ENCODE data around the gene TMEM95.
"Not testable (repeated sequence)": the region's sequence is repeated elsewhere in the genome, so short reads cannot be mapped to it uniquely, and the experiment has no call there.

The TMEM95 gene

GRCh38 chr17:7323731-7324437 is 31.1 kb upstream of the TMEM95 start:
- peak in 1 of 3 donors; percentile 51 for DNase-seq (ENCODE audit: low read depth in 3 of 3)

- no peak for DNase-seq (ENCODE audit: low read depth in 3 of 3)
These were observed 30.5 kb upstream of the TMEM95 start for GRCh38 chr17:7324438-7324779.

- DNase-seq (ENCODE audit: low read depth in 3 of 3): no peak
These were observed 29.9 kb upstream of the TMEM95 start for GRCh38 chr17:7325031-7325528.

- DNase-seq (ENCODE audit: low read depth in 3 of 3): no peak
These were observed 28.8 kb upstream of the TMEM95 start for GRCh38 chr17:7326186-7326585.

- DNase-seq (ENCODE audit: low read depth in 3 of 3): no peak
These were observed 27.9 kb upstream of the TMEM95 start for GRCh38 chr17:7327056-7327455.

GRCh38 chr17:7327501-7327900 is 27.5 kb upstream of the TMEM95 start:
- DNase-seq (ENCODE audit: low read depth in 3 of 3): no peak

GRCh38 chr17:7328009-7328408 is 26.9 kb upstream of the TMEM95 start:
- DNase-seq (ENCODE audit: low read depth in 3 of 3): no peak

- DNase-seq (ENCODE audit: low read depth in 3 of 3): no peak
These were observed 26.0 kb upstream of the TMEM95 start, which contains the start of gene NEURL4 for GRCh38 chr17:7328840-7329373. NEURL4 (minus strand) TSS chr17:7329335; CDS start chr17:7329312, 23 bp downstream.

GRCh38 chr17:7329374-7329996 is 25.5 kb upstream of the TMEM95 start:
- DNase-seq (ENCODE audit: low read depth in 3 of 3): peak; percentile 91 to 95 (median 92)

- DNase-seq (ENCODE audit: low read depth in 3 of 3): peak in 2 of 3 donors; percentile 59 to 79
These were observed 24.8 kb upstream of the TMEM95 start for GRCh38 chr17:7329997-7330637.

- DNase-seq (ENCODE audit: low read depth in 3 of 3): no peak
These were observed 24.3 kb upstream of the TMEM95 start for GRCh38 chr17:7330638-7331015.

- no peak for DNase-seq (ENCODE audit: low read depth in 3 of 3)
These were observed 22.8 kb upstream of the TMEM95 start for GRCh38 chr17:7332111-7332510.

- DNase-seq (ENCODE audit: low read depth in 3 of 3): not testable (repeated sequence)
These were observed 22.3 kb upstream of the TMEM95 start for GRCh38 chr17:7332600-7333069.

GRCh38 chr17:7334938-7335538 is 19.9 kb upstream of the TMEM95 start:
- DNase-seq (ENCODE audit: low read depth in 3 of 3): no peak

GRCh38 chr17:7335765-7336164 is 19.2 kb upstream of the TMEM95 start:
- DNase-seq (ENCODE audit: low read depth in 3 of 3): not testable (repeated sequence)

GRCh38 chr17:7336240-7337175 is 18.4 kb upstream of the TMEM95 start, which contains the start of gene ACAP1:
ACAP1 (plus strand) TSS chr17:7336529; CDS start chr17:7336735, 206 bp downstream.
- peak; percentile 68 to 89 (median 70) for DNase-seq (ENCODE audit: low read depth in 3 of 3)

GRCh38 chr17:7337600-7337999 is 17.4 kb upstream of the TMEM95 start:
- DNase-seq (ENCODE audit: low read depth in 3 of 3): not testable (repeated sequence)

GRCh38 chr17:7340179-7340578 is 14.8 kb upstream of the TMEM95 start:
- DNase-seq (ENCODE audit: low read depth in 3 of 3): no peak

- no peak for DNase-seq (ENCODE audit: low read depth in 3 of 3)
These were observed 13.1 kb upstream of the TMEM95 start for GRCh38 chr17:7341842-7342241.

GRCh38 chr17:7343250-7343649 is 11.7 kb upstream of the TMEM95 start:
- DNase-seq (ENCODE audit: low read depth in 3 of 3): no peak
